NCI-H128 (cell line): ENCODE data around the gene CREBBP.

Experiments
- DNase-seq: peaks from one replicate; lab custom pipeline; 2025; ENCODE audit not compliant: unreplicated experiment; lab: John Stamatoyannopoulos, UW

Gene CREBBP

DNA sequence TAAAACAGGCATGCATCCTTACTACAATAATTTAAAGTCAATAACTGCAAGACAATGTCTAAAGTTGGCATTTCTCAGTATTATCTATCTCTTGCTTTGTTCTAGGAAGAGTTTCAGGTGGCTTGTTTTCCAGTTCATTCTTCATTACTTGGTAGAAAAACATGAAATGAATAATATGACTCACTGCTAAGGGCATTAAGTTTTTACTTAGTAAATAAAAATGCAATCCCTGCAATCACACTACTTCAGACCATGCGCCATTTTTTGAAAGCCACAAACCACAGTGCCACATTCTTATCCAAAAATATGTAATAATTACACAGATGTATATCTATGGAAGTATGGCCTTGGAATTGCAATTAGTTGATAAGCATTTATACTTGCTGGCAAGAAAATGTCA, 55.4 kb downstream of the CREBBP start:
- no peak for DNase-seq

DNA sequence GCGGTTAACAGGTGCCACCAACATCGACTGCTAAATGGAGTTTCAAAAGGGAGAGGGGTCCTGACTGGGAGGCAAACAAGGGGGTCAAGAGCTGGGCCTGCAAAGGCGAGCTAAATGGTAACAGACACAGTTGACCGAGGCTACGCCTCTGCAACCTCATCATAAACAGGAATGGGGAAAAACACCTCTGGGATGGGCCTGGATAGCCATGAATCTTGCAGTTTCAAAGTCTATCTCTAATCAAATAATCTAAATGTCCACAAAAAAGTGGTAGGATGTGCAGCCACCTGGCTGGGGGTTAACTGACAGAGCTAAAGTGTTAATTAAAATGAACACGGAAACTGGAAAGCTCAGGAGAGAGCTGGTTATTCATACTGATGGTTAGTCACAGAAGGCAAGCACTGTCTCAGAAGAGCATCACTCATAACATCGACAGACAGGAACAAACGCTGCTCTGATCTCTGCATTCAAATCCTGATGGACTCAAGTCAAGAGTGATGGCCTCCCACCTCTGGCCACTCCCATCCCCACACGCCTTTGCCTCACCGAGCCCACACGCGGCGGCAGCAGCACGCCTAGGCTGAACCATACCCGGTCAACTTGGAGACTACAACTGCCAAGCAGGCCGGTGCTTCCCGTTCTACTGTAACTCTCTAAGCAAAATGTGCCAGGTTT, 56.3 kb downstream of the CREBBP start:
- DNase-seq: no peak

DNA sequence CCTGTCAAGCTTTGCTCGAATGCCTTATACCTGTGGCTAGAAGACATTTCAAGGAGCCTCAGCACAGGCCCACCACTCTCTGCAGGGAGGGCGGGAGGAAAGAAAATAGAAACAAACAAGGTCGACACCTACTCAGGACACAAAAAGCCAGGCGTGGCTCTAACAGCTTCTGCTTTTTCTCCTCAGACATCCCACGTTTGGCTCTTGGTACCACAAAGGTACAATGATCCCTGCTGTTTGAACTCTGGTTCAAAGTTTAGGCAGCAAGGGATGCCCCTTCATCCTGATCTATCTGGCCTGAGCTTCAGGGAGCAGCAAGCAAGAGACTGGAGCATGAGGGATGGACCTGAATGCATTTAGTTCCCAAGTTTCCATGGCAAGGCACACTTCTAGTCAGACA, 57.1 kb downstream of the CREBBP start:
- DNase-seq: no peak

DNA sequence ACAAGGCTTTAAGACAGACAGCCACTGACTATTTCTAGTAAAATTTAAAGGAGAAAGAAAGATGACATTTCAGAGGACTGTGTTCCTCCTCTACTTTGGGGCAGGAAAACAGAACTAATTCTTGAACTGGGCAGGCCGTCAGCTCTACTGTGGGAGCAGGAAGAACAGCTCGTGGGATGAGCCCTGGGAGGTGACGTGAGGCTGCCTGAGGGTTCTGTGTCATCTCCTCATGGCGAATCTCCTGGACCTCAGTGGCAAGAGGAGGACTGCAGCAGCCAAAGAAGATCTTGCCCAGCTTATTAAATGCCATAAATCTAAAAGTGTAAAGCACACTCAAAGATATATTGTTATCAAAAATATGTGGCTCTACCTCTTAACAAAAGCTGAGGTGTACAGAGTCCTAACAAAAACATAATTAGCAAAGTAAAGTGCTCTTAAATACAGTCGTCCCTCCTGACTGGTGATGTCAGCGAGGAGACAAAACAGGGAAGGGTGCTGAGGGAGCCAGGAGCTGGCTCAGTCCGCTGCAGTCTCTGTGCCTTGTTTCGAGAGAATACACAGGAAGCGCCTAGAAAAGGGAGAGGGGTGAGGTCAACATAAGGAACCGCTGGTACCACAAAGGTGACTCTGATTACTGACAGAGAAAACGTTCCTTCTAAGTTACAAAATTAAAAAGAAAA, 58.0 kb downstream of the CREBBP start:
- DNase-seq: no peak

DNA sequence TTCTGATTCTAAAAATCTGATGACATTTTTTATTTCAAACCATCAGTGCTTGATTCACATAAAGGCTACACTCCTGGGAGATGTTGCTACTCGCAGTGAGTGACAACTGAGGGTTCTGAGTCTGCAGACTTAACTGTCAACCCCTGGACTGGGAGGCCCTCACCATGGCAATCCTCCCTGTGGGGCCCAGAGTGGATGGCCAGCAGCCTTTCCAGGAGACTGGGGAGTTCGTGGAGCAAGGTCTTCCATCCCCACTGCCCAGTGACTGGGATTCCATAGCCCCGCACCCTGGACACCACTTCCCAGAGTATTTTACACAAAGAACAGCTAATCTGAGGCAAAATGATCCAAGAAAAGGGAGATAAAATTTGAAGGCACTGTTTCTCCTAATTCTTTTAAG, 59.3 kb downstream of the CREBBP start:
- DNase-seq: no peak

DNA sequence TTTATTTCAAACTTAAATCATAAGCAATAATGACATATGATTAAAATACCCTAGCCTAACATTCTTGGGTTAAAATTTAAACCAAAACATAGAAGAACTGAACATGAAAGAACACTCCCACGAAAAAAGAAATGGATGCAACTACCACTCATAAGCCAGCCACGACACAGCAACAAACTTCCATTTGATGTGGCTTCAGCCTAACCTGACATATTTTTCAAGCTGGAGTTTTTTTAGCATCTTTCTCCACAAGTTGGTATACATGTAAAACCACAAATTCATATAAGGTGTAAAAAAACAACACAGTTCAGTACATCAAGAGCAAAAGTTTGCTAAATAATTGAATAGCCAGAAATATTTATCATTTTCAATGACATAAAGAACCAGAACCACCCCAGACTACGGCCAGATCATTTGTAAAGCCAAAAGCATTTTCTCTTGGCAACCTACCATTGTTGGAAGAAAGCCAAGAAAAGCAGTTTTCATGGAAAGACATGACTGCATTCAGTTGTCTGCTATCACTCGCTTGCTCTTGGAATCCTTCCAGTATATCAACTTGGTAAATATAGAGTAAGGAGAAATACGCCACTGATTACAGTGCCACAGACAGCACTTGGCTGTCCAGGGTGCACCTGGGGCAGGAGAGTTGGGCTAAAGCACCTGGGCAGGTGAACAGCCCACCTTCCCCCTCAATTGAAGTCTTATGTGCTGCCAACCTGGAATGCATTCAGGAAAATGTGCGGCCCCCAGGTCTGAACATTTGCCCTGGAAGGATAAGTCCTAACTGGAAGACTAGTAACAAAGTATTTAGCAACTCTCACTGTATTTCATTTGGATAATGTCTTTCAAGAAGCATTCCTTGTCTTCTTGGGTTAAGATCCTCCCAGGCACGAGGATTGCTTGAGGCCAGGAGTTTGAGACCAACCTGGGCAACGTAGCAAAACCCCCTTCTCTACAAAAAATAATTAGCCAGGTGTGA, 60.5 kb downstream of the CREBBP start:
- DNase-seq: peak; percentile 62

DNA sequence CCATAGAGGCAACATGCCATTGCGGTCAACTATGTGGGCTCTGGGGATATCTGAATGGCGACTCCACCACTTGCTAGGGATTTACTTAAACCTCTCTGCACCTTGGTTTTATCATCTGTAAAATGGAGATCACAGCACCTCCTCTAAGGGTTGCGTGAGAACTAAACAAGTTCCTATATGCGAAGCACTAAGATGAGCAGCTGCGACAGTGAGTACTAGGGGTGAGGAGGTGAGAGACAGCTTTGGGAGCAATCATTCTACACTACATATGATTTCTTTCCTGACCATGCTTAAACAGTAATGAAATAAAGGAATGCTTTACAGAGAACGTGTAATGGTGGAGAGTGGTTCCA, 61.4 kb downstream of the CREBBP start:
- DNase-seq: no peak

DNA sequence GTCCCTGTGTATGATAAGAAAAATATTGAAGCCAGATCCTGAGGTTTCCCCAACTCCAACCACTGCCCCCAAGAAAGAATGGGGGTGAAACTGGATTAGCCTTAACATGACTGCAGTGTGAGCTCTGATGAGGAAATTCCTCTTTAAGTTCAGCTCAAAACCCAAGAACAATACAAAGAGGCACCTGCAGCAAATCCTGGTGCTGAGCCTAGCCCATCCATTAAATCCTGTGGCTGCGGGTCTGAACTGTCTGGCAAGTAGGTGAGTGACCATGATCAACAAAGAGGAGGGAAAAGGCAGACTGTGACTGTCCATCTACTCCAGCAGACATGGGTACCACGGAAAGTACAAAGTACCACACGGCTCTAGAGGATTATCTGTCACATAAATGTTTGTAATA, 64.2 kb downstream of the CREBBP start:
- DNase-seq: no peak

DNA sequence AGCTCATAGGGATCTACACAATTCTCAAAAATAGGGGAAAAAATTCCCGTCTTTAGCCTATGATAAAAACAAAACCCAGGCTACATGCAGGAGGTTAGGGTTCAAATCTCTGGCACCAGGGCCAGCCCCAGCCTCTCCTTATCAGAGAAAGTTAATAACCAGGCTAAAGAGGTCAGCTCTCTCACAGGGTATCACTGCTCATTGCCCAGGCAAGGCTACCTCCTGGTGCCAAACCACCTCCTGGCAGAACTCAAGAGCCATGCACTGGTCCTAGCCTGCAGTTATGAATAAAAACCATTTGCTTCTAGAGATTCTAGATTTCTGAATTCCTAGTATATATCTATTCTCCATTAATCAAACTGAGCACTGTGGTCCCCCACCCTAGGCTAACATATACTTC, 65.8 kb downstream of the CREBBP start:
- DNase-seq: no peak

DNA sequence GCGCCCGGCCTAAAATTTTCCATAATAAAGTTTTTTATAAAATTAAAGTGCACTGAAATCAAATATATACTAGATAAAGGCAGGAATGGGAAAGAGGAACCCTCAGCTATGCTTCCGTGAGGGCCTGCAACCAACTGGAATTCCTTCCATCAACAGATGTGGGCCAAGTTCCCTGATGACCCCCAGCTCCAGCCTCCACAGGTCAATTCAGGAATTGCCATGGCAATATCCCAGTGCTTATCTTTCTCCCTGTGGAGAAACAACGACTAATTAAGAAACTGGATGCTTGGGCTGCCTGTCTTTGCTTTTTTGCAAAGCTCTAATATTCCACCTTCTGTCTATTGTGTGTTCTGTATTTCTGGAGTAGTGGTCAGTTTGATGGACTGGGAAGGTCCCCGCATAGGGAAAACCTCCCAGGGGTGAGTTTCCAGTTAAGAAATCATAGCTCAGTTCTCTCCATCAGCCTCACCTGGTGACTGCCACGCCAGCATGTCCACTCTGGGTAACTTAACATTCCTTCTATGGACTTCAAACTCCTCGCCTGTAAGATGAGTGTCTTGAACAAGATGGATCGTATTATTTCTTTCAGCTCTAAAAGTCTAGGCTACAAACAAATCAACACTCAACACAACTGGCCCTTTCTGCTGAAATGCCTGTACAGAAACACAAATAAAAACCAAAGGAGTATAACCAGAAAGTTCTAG, 67.9 kb downstream of the CREBBP start:
- no peak for DNase-seq

DNA sequence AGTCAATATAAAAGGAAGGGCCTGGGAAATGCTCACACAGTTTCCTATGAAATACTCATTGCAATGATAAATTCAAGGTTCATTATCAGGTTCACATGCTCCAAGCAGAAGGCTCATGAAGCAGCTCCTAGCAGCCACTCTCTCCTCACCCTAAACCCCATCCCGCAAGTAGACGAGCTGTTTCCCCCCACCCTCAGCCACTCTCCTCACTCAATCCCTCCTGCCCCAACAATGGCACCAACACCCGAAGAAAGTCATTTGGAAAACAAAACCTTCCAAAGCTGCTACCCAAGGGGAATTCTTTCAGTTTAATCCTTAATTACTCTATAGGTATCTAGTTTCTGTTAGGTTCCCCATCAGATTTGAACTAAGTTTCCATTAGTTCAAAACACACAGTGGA, 69.7 kb downstream of the CREBBP start:
- DNase-seq: no peak

DNA sequence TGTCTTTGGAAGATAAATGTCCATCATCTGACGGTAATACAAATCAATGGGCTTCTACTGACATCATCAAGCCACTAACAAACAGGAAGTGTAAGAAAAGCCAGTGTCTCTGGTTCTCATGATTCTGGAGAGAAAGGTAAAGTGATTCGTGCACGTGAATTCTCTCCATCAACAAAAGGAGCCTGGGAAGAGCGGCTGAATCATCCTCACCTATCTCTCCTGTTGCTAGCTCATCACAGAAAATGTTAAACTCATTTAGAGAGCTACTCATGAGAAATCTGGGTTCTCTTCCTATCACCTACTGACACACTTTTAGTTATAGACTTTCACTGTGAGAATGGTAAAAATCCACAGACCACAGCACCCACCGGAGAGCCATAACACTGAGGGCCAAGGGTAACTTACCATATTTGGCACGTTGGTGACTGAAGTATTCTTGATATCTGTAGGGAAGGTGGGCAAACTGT, 70.3 kb downstream of the CREBBP start:
- no peak for DNase-seq

DNA sequence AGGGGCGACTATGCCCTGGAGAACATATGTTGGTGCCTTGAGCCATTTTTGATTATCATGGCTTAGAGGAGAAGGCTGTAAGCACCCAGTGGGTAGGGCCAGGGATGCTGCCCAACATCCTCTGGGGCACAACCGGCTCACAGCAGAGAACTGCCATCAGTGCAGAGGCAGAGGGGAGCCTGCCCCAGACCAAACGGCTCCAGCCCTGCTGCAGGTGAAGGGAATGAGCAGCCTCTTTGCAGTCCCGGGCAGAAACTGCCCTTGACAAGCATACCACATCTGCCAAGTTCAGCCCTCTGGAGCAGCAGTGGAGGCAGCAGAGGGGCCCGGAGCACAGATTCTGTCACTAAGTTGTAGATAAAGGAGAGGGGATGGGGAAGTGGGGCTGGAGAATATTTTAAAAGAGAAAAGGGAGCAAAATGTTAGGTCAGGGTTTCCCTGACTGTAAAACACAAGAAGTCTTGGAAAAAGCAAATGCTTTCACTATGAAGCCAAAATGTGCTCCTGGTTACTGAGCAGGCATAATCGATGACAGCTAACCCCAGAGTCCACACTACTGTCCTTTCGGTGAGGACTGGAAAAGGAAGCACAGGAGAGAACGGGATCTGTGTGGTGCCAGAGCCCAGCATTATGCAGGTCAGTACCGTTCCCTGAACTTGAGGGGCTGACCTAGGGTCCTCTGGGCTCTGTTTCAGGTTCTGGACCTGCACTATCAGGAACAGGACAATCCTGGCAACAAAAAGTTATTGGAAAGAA, 72.0 kb downstream of the CREBBP start:
- no peak for DNase-seq

DNA sequence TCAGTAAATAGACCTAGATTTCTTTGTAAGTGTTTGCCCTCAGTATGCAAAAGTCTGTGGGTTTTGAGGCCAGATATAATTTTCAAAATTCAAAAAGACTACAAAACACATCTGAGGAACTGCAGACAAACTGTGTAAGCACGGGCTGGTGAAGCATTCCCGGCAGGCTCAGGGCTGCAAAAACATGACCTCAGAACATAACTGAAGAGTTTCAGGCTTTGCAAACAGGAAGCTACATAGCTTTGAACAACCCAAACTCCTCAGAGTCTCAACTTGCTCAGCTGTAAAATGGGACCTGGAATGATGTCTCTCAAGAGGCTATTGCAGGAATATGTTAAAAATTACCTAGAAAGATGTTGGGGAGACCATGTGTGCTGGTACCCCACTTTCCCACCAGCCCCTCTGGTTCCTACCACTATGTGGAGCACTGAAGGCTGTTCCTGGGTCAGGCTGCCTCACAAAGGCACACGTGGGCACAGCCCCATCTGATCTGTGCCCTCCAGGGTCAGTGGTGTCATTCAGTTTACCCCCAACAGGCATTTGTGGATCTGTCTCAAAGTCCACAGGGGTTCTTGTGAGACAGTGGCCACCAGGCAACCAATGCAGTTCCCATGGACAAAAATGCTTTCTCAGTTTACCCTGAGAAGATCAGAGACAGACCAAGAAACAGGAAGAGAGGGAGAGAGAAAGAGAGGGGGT, 72.9 kb downstream of the CREBBP start:
- DNase-seq: no peak

DNA sequence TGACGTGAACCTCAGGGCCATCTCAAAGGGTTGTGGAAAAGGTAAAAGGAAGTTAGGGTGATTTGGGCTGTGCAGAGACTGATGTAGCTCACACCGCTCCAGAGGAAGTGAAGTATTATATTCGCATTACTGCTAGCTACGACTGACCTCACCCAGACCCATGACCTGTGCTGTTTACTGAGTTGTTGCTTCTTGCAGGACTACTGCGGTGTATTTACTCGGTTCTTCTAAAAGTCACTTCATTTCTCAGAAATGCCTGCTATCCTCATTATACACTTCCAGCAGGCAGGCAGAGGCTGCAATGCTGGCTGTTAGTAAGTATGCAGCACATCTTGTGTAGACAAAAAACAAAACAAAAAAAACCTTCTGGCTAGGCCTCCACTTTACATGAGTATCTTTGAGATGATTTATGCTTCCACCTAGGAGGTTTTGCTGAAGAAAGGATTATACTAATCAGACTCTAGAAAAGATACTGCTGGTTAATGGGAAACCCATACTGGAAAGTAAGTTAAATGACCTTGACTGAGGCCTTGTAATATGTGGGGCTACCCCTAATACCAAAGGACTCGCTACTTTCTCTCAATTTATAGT, 76.0 kb downstream of the CREBBP start:
- DNase-seq: no peak

DNA sequence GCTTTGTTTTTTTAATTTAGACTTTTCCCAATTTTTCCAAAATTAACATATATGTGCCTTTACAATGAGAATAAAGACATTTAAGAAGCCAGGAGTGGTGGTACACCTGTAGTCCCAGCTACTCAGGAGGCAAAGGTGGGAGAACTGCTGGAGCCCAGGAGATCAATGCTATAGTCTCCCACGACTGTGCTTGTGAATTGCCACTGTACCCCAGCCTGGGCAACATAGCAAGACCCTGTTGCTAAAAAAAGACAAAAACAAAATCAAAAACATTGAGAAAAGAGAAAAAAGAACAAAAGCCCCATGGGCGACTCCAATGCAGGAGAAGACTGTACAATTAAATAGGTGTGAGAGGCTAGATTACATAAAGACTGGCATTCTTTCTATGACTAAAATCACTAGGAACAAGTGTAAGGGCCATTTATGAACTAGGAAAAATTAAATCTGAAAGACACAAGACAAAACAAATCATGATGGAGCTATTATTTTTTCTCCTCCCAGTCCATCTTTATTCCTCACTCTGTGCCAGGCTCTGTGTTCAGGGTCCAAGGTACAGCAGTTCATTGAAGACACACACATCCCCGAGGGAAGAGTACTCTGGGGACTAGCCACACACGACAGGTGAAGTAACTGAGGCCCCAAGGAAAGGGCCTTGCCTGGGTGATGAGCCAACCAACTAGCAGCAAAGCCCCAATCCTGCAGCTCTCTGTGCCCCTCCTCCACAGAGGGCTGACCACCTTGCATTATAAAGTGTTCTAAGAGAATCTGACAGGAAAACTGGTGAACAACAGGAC, 79.8 kb downstream of the CREBBP start:
- no peak for DNase-seq

DNA sequence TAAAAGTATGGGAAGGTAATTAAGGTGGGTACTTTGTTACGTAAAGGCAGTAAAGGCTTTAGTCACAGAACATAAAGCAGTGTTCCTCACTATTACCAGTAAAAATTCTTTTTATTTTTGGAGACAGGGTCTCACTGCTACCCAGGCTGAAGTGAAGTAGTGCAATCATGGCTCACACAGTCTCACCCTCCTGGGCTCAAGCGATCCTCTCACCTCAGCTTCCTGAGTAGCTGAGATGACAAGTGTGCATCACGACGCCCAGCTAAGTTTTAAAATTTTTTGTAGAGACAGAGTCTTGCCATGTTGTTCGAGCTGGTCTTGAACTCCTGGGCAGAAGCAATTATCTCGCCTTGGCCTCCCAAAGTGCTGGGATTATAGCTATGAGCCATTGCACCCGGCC, 80.5 kb downstream of the CREBBP start:
- DNase-seq: no peak

DNA sequence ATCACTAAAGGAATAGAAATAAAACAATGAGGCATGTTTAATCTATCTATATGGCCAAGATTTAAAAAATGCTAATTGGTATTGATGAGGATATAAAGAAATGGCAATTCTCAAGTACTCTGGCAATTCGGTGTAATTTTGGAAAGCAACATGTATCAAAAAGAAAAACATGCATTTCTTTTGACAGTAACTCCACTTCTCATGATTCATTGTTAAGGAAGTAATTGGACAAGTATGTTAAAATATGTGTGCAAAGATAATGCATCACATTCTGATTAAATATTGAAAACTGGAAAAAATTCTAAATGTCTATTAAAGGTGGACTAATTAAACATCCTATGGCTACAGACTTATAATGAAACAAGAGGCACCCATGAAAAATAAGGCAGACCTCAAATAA, 81.2 kb downstream of the CREBBP start:
- DNase-seq: no peak

DNA sequence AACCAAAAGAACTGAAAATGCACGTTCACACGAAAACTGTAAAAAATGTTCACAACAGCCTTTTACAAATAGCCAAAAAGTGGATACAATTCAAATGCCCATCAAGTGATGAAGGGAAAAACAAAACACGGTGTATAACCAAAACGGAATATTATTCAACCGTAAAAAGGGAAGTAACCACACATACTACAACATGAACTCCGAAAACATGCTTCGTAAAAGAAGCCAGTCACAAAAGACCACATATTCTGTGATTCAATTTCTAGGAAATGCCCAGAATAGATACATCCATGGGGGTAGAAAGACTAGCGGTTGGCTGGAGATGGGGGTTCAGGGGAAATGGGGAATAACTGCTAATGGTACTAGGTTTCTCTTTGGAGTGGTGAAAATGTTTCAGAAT, 81.7 kb downstream of the CREBBP start:
- no peak for DNase-seq
